ENCODE data around the gene HIPK2. TPM values are rescaled to one million over a fixed set of nuclear protein-coding genes. Genes with fewer than 3 reads are reported as not detected.

Gene HIPK2
- total and polyA plus RNA-seq, 2 experiments from 2014 or later, result 7.3 to 16.9 TPM

- TF ChIP-seq, protein P1, sequence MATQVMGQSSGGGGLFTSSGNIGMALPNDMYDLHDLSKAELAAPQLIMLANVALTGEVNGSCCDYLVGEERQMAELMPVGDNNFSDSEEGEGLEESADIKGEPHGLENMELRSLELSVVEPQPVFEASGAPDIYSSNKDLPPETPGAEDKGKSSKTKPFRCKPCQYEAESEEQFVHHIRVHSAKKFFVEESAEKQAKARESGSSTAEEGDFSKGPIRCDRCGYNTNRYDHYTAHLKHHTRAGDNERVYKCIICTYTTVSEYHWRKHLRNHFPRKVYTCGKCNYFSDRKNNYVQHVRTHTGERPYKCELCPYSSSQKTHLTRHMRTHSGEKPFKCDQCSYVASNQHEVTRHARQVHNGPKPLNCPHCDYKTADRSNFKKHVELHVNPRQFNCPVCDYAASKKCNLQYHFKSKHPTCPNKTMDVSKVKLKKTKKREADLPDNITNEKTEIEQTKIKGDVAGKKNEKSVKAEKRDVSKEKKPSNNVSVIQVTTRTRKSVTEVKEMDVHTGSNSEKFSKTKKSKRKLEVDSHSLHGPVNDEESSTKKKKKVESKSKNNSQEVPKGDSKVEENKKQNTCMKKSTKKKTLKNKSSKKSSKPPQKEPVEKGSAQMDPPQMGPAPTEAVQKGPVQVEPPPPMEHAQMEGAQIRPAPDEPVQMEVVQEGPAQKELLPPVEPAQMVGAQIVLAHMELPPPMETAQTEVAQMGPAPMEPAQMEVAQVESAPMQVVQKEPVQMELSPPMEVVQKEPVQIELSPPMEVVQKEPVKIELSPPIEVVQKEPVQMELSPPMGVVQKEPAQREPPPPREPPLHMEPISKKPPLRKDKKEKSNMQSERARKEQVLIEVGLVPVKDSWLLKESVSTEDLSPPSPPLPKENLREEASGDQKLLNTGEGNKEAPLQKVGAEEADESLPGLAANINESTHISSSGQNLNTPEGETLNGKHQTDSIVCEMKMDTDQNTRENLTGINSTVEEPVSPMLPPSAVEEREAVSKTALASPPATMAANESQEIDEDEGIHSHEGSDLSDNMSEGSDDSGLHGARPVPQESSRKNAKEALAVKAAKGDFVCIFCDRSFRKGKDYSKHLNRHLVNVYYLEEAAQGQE (IDR thresholded peaks at IDR 0.05; ENCODE audit: unreplicated experiment), result no peak
Observed at GRCh38 chr7:139538881-139539635, 238.7 kb downstream of the HIPK2 start (continued).

DNA sequence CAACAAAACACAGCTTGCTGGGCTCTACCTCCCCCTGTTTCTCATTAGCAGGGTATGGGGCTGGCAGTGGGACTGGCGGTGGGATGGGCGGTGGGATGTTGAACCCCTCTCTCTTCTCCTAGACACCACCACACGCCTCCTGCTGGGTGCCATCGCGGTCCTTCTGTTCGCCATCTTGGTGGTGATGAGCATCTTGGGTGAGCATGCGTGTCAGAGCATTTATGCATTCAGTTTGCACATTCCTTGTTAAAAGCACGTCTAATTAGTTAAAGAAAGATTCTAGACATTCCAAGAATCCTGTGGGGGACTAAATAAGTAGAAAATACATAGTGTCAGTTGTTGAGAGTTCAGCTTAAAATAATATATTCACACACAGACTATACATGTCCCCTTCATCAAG, 241.6 kb downstream of the HIPK2 start:
- TF ChIP-seq ETS1 (IDR thresholded peaks at IDR 0.05), result no peak
- Histone ChIP-seq H3K27me3 (ENCODE audit: insufficient read depth) (no peaks in the 10 kb centered on the region), H4K20me1 (replicated peaks; ENCODE audit: insufficient read depth) (no peaks in the 10 kb centered on the region), H3K4me1 (ENCODE audit: insufficient read depth) (no peaks in the 10 kb centered on the region), H3K4me3 (no peak overlapping the region), H3F3A (replicated peaks; ENCODE audit: low read depth) (no peaks in the 10 kb centered on the region), H3K4me2 (no peak overlapping the region), H3K79me2 (replicated peaks; ENCODE audit: insufficient read depth) (no peaks in the 10 kb centered on the region), H2AFZ (no peak overlapping the region), H3K9me2 (ENCODE audit: insufficient read depth) (0 out of 2 replicates have a peak, but pooled peaks cover 3% of the 10 kb centered on the region), H3K27ac (ENCODE audit: low read depth) (no peak overlapping the region), H3K36me3 (ENCODE audit: insufficient read depth) (no peaks in the 10 kb centered on the region)
- no peaks in the 10 kb centered on the region for H3K27me3 Mint-ChIP-seq (ENCODE audit: insufficient read depth, low read depth, poor library complexity)
- peaks cover 11% of the 10 kb centered on the region for H3K4me1 Mint-ChIP-seq
- H3K9me3 Mint-ChIP-seq, result no peaks in the 10 kb centered on the region
- H3K27ac Mint-ChIP-seq, result no peak overlapping the region
- no peak overlapping the region for H3K4me3 Mint-ChIP-seq
- DNase-seq (ENCODE audit: low spot score) (no peak), ATAC-seq (no peak)
- H3K36me3 Mint-ChIP-seq (ENCODE audit: low read depth), result no peaks in the 10 kb centered on the region

DNA sequence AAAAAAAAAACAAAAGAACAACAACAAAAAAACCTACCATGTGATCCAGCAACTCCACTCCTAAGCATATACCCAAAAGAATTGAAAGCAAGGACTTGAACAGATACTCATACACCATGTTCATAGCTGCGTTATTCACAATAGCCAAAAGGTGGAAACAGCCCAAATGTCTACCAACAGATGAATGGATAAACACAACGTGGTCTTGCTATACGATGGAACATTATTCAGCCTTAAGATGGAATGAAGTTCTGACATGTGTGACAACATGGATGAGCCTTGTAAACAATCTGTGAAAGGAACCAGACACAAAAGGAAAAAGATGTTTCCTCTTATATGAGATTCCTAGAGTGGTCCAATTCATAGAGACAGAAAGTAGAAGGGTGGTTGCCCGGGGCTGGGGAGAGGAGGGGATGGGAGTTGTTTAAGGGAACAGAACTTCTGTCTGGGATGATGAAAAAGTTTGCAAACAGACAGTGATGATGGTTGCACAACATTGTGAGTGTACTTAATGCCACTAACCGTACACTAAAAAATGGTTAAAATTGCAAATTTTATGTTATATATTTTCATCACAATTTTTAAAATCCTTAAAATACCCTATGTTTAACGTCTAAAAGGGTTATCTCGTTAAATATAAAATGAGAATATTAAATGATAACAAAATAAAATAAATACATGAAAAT, 242.7 kb downstream of the HIPK2 start:
- DNase-seq (ENCODE audit: low spot score) (no peak), ATAC-seq (no peak)
- Histone ChIP-seq H4K20me1 (replicated peaks; ENCODE audit: insufficient read depth) (no peaks in the 10 kb centered on the region), H3K27ac (ENCODE audit: low read depth) (no peak overlapping the region), H3F3A (replicated peaks; ENCODE audit: low read depth) (no peaks in the 10 kb centered on the region), H3K4me3 (no peak overlapping the region), H3K4me2 (no peak overlapping the region), H3K27me3 (ENCODE audit: insufficient read depth) (no peaks in the 10 kb centered on the region), H3K4me1 (ENCODE audit: insufficient read depth) (no peaks in the 10 kb centered on the region), H3K79me2 (replicated peaks; ENCODE audit: insufficient read depth) (no peaks in the 10 kb centered on the region), H2AFZ (no peak overlapping the region), H3K9me2 (ENCODE audit: insufficient read depth) (0 out of 2 replicates have a peak, but pooled peaks cover 3% of the 10 kb centered on the region), H3K36me3 (ENCODE audit: insufficient read depth) (no peaks in the 10 kb centered on the region)
- H3K27ac Mint-ChIP-seq, result no peak overlapping the region
- no peak overlapping the region for H3K4me3 Mint-ChIP-seq
- no peaks in the 10 kb centered on the region for H3K27me3 Mint-ChIP-seq (ENCODE audit: insufficient read depth, low read depth, poor library complexity)
- H3K9me3 Mint-ChIP-seq, result no peaks in the 10 kb centered on the region
- no peaks in the 10 kb centered on the region for H3K36me3 Mint-ChIP-seq (ENCODE audit: low read depth)
- H3K4me1 Mint-ChIP-seq, result peaks cover 11% of the 10 kb centered on the region
- TF ChIP-seq POLR2AphosphoS5 (IDR thresholded peaks at IDR 0.05; ENCODE audit: low read depth), result no peak
- TF ChIP-seq NANOG (IDR thresholded peaks at IDR 0.05; ENCODE audit: borderline replicate concordance), result no peak
- TF ChIP-seq STAT1 (IDR thresholded peaks at IDR 0.05; ENCODE audit: unreplicated experiment), result no peak
- no peak for TF ChIP-seq ZNF331 (CRISPR knock-in tag; IDR thresholded peaks at IDR 0.05; ENCODE audit: low read depth)
- TF ChIP-seq CREB1 (CRISPR knock-in tag; IDR thresholded peaks at IDR 0.05; ENCODE audit: low read depth), result no peak
- TF ChIP-seq, protein P2, sequence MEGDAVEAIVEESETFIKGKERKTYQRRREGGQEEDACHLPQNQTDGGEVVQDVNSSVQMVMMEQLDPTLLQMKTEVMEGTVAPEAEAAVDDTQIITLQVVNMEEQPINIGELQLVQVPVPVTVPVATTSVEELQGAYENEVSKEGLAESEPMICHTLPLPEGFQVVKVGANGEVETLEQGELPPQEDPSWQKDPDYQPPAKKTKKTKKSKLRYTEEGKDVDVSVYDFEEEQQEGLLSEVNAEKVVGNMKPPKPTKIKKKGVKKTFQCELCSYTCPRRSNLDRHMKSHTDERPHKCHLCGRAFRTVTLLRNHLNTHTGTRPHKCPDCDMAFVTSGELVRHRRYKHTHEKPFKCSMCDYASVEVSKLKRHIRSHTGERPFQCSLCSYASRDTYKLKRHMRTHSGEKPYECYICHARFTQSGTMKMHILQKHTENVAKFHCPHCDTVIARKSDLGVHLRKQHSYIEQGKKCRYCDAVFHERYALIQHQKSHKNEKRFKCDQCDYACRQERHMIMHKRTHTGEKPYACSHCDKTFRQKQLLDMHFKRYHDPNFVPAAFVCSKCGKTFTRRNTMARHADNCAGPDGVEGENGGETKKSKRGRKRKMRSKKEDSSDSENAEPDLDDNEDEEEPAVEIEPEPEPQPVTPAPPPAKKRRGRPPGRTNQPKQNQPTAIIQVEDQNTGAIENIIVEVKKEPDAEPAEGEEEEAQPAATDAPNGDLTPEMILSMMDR (conservative IDR thresholded peaks at IDR 0.05; ENCODE audit: low read depth in 2 of 2), result no peak
- TF ChIP-seq, protein P1 (IDR thresholded peaks at IDR 0.05; ENCODE audit: unreplicated experiment), result no peak
- no peak for TF ChIP-seq EZH2phosphoT487 (IDR thresholded peaks at IDR 0.05; ENCODE audit: unreplicated experiment)
- TF ChIP-seq EZH2 (IDR thresholded peaks at IDR 0.05; ENCODE audit: low read depth, unreplicated experiment), result no peak
- TF ChIP-seq JUNB (IDR thresholded peaks at IDR 0.05; ENCODE audit: unreplicated experiment), result no peak

All from GM23338 (cell line).